Tracheal epithelial cell (primary cell): ENCODE data around the gene ANKRD63. TPM values are rescaled to one million over a fixed set of nuclear protein-coding genes. Genes with fewer than 3 reads are reported as not detected.

Experiments used
- total RNA-seq: library from RNA; depleted of rRNA; stranded (reverse); fragments of >200 nt; gene quantifications from 2 replicates; pipeline ENCODE4 v1.2.1, GENCODE V29; 2014

Gene ANKRD63
- not detected in 2 replicates for total RNA-seq

GRCh38 chr15:40282869-40283614, at the start of gene ANKRD63:
ANKRD63 (minus strand) TSS chr15:40283064; CDS start chr15:40282586, 478 bp downstream.

DNA sequence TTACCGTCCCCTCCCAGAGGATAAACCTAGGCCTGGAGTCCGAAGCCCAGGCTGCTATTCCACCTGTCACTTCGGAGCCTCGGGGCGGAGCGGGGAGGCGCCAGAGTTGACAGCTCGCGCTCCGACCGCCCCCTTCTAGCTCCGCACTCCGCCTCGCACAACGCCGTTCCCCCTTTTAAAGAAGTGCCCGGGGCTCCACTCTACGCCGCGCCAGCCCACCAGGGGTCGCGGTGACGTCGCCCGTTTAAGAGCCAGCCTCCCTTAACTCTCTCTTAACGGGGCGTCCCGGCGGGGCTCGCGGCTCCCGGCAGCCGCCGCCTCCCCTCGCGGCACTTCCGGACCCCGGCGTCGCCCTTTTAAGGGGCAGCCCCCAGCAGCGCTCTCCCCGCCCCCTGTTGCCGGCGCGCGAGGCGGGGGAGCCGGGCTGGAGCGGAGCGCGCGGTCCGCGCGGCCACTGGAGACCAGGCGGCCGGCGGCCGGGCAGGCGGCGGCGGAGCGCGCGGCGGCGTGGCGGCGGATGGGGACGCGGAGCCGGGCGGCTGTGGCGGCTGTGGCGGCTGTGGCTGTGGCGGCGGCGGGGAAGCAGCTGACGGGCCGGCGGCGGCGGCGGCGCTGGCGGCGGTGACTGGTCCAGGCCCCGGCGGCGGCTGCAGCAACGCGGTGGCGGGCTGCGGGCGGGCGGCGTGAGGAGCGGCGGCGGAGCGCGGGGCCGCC, 40.5 kb upstream of the ANKRD63 start, which contains the start of gene INAFM2:
Gene INAFM2, plus strand, starts transcription at position 454 of the 714 bp plus-strand sequence. CDS start 364 bp downstream, outside the sequence.

GRCh38 chr15:40307421-40308211, 24.8 kb upstream of the ANKRD63 start, which contains the start of gene PLCB2:
PLCB2 (minus strand) TSS chr15:40307935; CDS start chr15:40307672, 263 bp downstream.

DNA sequence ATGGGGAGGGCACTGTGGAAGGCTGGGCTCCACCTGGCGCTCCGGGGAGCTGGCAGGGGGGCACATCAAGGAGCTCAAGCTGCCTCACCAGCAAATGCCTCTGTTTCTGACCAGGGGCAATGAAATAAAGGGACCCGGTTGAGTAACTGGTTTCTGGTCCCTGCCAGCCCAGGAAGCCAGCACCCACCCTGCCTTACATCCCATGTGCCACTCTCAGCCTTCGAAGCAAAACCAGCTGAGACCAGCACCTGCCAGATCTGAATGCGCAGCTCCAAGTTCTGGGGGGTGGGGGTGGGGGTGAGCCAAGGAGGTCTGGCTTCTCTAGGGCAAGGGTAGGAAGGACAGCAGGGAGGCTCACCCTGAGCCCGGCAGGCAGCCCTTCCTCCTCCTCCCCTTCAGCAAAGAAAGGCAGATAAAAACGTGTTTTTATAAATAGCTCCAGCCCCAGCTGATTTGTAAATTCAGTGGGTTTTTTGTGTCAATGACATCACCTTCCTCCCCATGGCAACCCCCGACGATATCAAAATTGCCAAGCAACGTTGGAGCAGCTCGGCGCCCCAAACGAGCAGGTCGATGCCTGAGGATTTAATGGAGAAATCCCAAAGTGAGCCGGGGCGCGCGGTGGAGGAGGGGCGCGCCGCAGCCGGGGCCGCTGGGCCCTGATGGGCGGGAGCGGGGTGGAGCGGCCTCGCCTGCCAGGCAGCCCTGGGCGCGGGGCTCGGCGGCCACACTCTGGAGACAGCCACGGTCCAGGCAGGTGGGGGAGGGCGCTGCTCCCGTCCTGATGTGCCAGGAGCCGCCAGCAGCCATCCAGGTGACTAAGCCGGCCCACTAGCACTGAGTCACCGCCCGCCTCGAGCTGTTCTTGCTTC, 44.1 kb downstream of the ANKRD63 start, which contains the start of gene PAK6:
Gene PAK6, plus strand, starts transcription at position 532 of the 872 bp plus-strand sequence. CDS start 25,723 bp downstream, outside the sequence.

Other genes starting within 250 kb of the ANKRD63 start
- gene SRP14, start 243.9 kb downstream of the ANKRD63 start, total RNA-seq, result 101 and 108 TPM in 2 replicates
- gene BMF, start 174.2 kb downstream of the ANKRD63 start, total RNA-seq, result 0.85 and 2.4 TPM in 2 replicates
- gene BUB1B, start 122.0 kb downstream of the ANKRD63 start, total RNA-seq, result 1.7 and 2.3 TPM in 2 replicates
- 12.8 and 13.4 TPM in 2 replicates for gene PAK6, start 44.0 kb downstream of the ANKRD63 start, total RNA-seq
- gene PLCB2, start 24.9 kb upstream of the ANKRD63 start, total RNA-seq, result under 0.01 TPM in 1 of 2 replicates, not detected in the other
- gene INAFM2, start 40.6 kb upstream of the ANKRD63 start, total RNA-seq, result 8.3 and 10.6 TPM in 2 replicates
- gene CCDC9B, start 57.9 kb upstream of the ANKRD63 start, total RNA-seq, result 5.3 and 36.4 TPM in 2 replicates
- not detected in 2 replicates for gene PHGR1, start 68.0 kb upstream of the ANKRD63 start, total RNA-seq
- under 0.01 TPM in 2 replicates for gene DISP2, start 75.2 kb upstream of the ANKRD63 start, total RNA-seq
- 36.1 and 38.2 TPM in 2 replicates for gene KNSTRN, start 99.7 kb upstream of the ANKRD63 start, total RNA-seq
- 18.3 and 21.9 TPM in 2 replicates for gene IVD, start 122.7 kb upstream of the ANKRD63 start, total RNA-seq
- gene BAHD1, start 157.9 kb upstream of the ANKRD63 start, total RNA-seq, result 5.3 TPM in 2 replicates
- gene CHST14, start 187.9 kb upstream of the ANKRD63 start, total RNA-seq, result 2.3 and 2.9 TPM in 2 replicates